GM19395 (cell line): ENCODE data around the gene CALD1.

Source experiments
- ATAC-seq: cut with Tn5 transposase; IDR thresholded peaks from one replicate; pipeline ENCODE4 v1.9.1; 2021; ENCODE audit warnings: mild to moderate bottlenecking, moderate library complexity; ENCODE audit not compliant: unreplicated experiment

CALD1 gene

GRCh38 chr7:134825666-134826065 is 46.2 kb downstream of the CALD1 start:
- ATAC-seq = no peak

GRCh38 chr7:134826105-134826504 is 46.7 kb downstream of the CALD1 start:
- ATAC-seq = no peak

GRCh38 chr7:134827436-134827835 is 48.0 kb downstream of the CALD1 start:
- ATAC-seq = no peak

GRCh38 chr7:134827889-134828288 is 48.5 kb downstream of the CALD1 start:
- ATAC-seq = no peak

GRCh38 chr7:134828361-134828760 is 48.9 kb downstream of the CALD1 start:
- no peak for ATAC-seq

GRCh38 chr7:134829380-134829986 is 50.0 kb downstream of the CALD1 start:
- no peak for ATAC-seq

GRCh38 chr7:134831862-134832261 is 52.4 kb downstream of the CALD1 start:
- ATAC-seq = no peak

- no peak for ATAC-seq
These were observed 52.9 kb downstream of the CALD1 start for GRCh38 chr7:134832367-134832766.

GRCh38 chr7:134834689-134835462 is 55.4 kb downstream of the CALD1 start:
- ATAC-seq = no peak

GRCh38 chr7:134835463-134835823 is 56.0 kb downstream of the CALD1 start:
- no peak for ATAC-seq

- no peak for ATAC-seq
These were observed 57.0 kb downstream of the CALD1 start for GRCh38 chr7:134836447-134836846.

GRCh38 chr7:134839298-134839697 is 59.9 kb downstream of the CALD1 start:
- no peak for ATAC-seq

GRCh38 chr7:134842062-134842461 is 62.6 kb downstream of the CALD1 start:
- no peak for ATAC-seq

GRCh38 chr7:134842886-134843430 is 63.5 kb downstream of the CALD1 start:
- ATAC-seq = no peak

- ATAC-seq = no peak
These were observed 64.8 kb downstream of the CALD1 start for GRCh38 chr7:134844200-134844599.

GRCh38 chr7:134845461-134845860 is 66.0 kb downstream of the CALD1 start:
- ATAC-seq = peak; percentile 66

- no peak for ATAC-seq
These were observed 68.6 kb downstream of the CALD1 start for GRCh38 chr7:134847851-134848588.

- no peak for ATAC-seq
These were observed 70.6 kb downstream of the CALD1 start for GRCh38 chr7:134850066-134850465.

GRCh38 chr7:134851141-134851540 is 71.7 kb downstream of the CALD1 start:
- ATAC-seq = no peak

- no peak for ATAC-seq
These were observed 73.2 kb downstream of the CALD1 start for GRCh38 chr7:134852625-134853024.

GRCh38 chr7:134854816-134855215 is 75.4 kb downstream of the CALD1 start:
- ATAC-seq = no peak

GRCh38 chr7:134855442-134855841 is 76.0 kb downstream of the CALD1 start:
- no peak for ATAC-seq
